GM12875 (cell line): ENCODE measurements around the gene PTGFRN.
"Not testable (repeated sequence)": the region's sequence is repeated elsewhere in the genome, so short reads cannot be mapped to it uniquely, and the experiment has no call there.

ENCODE experiments used
- H3K4me3 ChIP-seq: one replicate; pipeline ENCODE4 v1.5.1; 2011; ENCODE audit warnings: low read depth, low read length, control low read depth
- TF ChIP-seq, protein P1 (sequence below): IDR thresholded peaks from 2 replicates; pipeline ENCODE4 v1.5.1; 2011; ENCODE audit warnings: low read depth, mild to moderate bottlenecking, control low read depth, inconsistent platforms, low read length, moderate library complexity, borderline replicate concordance; ENCODE audit not compliant: insufficient read depth

PTGFRN gene

DNA sequence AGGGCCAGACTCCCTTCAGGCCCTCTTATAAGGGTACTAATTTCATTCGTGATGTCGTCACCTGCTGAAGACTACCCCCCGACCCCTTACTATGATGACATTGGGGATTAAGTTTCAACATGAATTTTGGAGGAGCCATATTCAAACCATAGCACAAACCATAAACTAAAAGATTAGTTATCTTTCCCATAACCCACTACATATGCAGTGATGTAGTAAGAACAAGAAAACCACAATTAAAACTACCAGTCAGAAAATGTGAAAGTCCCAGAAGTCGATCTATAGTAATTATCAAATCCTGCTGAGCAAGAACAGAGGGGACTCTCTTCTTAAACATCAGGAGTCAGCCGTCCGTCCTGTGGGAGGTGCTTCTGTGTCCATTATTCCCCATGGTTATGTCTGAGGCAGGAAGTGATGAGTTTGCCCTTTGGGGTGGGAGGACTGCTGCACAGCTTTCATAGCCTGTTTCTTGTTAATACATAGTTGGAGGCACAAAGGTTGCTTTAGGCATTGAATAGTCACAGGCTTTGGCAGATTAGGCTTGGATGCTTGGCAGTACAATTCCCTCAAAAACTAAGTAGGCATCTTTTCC lies 35.9 kb upstream of the PTGFRN start:
- H3K4me3 ChIP-seq: no peak overlapping the region
- TF ChIP-seq, protein P1, sequence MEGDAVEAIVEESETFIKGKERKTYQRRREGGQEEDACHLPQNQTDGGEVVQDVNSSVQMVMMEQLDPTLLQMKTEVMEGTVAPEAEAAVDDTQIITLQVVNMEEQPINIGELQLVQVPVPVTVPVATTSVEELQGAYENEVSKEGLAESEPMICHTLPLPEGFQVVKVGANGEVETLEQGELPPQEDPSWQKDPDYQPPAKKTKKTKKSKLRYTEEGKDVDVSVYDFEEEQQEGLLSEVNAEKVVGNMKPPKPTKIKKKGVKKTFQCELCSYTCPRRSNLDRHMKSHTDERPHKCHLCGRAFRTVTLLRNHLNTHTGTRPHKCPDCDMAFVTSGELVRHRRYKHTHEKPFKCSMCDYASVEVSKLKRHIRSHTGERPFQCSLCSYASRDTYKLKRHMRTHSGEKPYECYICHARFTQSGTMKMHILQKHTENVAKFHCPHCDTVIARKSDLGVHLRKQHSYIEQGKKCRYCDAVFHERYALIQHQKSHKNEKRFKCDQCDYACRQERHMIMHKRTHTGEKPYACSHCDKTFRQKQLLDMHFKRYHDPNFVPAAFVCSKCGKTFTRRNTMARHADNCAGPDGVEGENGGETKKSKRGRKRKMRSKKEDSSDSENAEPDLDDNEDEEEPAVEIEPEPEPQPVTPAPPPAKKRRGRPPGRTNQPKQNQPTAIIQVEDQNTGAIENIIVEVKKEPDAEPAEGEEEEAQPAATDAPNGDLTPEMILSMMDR: no peak

DNA sequence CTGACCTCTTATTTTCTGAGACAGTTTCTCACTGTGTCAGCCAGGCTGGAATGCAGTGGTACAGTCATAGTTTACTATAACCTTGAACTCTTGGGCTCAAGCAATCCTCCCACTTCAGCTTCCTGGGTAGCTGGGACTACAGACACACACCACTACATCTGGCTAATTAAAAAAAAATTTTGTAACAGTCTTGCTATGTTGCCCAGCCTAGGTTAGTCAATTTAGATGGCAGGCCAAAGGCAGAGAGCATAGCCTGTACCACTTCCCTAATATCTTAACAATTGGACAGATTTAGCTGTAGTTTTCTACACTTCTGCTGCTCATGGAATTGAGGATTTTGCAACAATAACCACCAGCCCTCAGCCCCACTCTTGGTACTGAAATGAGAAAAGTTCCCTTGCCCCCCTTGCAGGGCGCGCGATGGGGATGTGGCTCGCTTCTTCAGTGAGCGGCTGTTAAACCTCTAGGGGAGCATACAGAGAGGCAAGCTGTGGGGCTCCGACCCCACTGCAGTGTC lies 34.9 kb upstream of the PTGFRN start:
- TF ChIP-seq, protein P1: no peak

DNA sequence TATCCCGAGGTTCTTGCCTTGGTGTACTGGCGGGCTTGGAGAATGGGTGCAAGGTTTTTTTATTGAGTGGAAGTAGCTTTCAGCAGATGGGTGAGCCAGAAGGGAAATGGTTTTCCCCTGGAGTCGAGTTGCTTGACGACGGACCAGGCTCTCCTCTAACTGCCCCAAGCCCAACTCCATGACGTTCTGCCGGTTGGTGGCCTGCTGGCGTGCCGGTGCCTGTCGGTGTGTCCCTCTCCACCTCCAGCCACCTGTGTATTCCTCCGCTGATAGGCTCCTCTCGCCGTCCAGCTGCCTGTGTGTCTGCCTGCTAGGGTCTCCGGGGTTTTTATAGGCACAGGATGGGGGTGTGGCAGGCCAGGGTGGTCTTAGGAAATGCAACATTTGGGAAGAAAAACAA lies 34.3 kb upstream of the PTGFRN start:
- no peak overlapping the region for H3K4me3 ChIP-seq
- TF ChIP-seq, protein P1: no peak

More for the DNA sequence above, 34.9 kb upstream of the PTGFRN start:
- no peak overlapping the region for H3K4me3 ChIP-seq

DNA sequence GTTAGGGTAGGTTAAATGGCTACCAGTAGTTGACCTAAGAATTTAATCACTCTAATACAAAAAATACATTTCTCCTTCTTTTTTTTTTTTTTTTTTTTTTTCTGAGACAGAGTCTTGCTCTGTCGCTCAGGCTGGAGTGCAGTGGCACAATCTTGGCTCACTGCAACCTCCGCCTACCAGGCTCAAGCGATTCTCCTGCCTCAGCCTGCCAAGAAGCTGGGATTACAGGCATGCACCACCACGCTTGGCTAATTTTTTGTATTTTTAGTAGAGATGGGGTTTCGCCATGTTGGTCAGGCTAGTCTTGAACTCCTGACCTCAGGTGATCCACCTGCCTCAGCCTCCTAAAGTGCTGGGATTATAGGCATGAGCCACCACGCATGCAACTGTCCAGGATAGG lies 33.8 kb upstream of the PTGFRN start:
- H3K4me3 ChIP-seq: not testable (repeated sequence)

DNA sequence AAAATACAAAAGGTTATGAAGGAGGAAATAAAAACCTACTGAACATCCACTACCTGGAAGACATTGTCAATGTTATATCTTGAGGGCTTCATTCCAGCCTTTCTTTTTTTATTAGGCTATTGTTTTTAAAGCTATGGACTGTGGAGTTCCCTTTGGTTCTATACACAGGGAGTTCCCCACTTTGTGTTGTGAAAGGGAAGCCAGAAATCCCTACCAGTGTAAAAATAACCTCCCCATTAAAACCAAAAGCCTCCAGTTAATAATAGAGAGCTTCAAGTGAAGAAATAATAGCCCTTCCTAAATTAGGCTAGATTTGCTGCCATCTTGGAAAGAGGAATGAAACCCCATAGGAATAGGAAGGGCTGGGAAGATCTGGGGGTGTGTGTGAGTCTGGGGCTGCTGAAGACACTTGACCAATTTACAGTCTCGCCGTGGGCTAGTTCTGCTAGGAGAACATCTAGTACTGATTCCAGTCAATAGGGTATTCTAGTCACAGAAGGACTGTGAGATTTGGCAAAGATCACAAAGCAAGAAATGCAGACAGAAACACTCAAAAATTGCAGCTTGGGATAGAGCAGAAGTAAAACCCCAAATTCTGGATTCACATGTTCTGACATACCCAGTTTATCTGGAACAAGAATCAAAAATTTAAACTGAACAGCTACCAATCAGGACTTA lies 32.4 kb upstream of the PTGFRN start:
- TF ChIP-seq, protein P1: no peak
- H3K4me3 ChIP-seq: no peak overlapping the region

DNA sequence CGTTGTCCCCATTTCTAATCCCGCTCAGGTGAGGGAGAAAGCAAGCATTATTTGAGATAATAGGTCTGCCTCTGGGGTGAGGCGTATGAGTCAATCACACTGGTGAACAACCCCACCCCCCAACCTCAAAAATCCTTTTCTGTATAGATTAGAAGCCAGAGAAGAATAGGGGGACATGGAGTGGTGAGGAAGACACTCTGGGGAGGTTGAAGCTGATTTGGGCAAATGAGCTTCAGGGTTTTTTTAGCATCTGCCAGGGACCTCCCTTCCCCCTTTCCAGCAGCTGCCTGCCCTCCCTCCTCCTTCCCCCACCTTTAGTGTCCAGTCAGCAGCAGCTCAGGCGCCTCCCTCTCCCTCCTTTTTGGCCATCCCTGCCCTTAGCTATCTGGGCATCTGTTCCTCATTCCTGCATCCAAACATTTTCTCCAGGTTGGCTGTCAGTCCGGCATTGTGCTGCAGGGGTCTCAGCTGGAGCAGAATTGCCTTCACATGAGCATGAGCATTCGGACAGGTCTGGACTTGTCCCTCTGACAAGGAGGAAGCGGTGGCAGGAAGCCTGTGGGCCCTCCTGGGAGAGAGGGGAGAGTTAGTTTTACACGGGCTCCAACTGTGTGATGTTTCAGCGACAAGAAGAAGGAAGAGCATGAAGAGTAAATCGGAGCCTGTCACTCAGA lies 30.8 kb upstream of the PTGFRN start:
- TF ChIP-seq, protein P1: no peak
- peak overlapping the region; percentile 41 for H3K4me3 ChIP-seq

DNA sequence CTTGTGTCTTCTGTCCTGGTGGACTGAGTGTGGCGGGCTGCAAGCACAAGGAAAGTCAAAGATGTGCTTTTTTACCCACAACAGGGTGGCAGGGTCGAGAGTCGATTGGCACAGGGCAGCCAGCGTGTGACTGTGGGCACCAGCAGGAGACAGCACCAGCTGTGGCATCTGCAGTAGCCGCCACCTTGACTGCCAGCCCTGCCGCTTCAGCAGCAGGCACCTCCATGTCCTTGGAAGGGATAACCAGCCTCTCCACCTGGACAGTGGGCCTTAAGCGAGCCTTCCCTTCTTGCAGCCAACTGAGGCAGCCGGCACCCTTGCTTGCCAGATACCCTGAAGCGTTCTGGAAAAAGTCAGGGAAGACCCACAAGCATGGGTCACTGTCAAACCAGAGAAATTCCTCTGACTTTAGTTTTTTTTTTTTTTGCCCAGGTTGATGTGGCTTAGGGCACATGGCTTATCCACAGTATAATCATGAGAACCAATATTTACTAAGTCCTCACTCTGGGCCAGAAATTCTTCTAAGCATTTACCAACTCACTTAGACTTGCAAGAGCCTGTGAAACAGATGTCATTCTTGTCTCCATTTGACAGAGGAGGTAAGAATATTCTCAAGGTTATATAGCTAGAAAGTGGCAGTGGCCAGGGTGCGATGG lies 30.1 kb upstream of the PTGFRN start:
- TF ChIP-seq, protein P1: no peak
- no peak overlapping the region for H3K4me3 ChIP-seq
